Measurements from ENCODE around the gene ANK3. TPM values are rescaled to one million over a fixed set of nuclear protein-coding genes. Genes with fewer than 3 reads are reported as not detected.
A peak's percentile ranks its signal among the peaks of the same experiment; 100 is the strongest.

The ANK3 gene
- polyA plus RNA-seq (93.0 and 114 TPM in 2 replicates), polyA minus RNA-seq (813 and 1,112 TPM in 2 replicates)

DNA sequence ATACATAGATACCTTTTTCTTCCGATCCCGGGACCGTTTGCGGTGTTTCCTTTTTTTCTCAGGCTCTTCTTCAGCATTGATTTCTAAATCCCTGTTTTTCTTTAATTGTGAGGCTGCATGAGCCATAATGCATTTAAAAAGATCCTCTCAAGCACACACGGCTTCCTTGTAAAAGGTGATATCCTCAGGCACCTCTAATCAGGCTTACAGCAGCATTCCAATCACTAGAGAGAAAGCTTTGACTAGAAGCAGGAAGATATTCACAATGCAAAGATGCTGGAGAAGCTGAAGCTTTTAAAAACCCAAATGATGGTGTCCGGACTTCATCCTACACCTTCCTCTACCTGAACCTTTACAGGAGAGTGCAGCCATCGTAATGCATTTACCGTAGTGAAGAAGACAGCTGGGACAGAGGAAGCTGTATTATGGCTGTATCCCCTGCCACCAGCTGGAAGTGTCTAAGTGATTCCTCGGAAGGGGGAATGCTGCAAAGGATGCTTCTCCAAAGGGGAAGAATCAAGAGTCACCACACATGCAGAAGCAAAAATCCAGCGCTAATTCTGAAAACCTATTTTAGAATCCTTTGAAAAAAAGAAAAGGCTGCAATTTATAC is at the start of gene ANK3:
TSS of gene ANK3 (minus strand) at position 463 of the 613 bp plus-strand sequence. CDS start at position 126, 337 bp downstream.
- Histone ChIP-seq H3F3A (ENCODE audit: insufficient read depth, low read length, poor library complexity, severe bottlenecking) (peaks cover 8% of the 10 kb centered on the region), H3K4me2 (ENCODE audit: low read length) (peak within 1 kb of the TSS; percentile 76), H3K27me3 (ENCODE audit: insufficient read depth, low read depth, low read length) (no peaks in the 10 kb centered on the region), H3K36me3 (ENCODE audit: insufficient read depth, low read length) (no peaks in the 10 kb centered on the region), H2AFZ (ENCODE audit: low read depth, low read length) (no peak within 1 kb of the TSS), H3K79me2 (replicated peaks; ENCODE audit: insufficient read depth, low read length) (peaks cover 35% of the 10 kb centered on the region), H3K9me3 (ENCODE audit: low read length) (no peaks in the 10 kb centered on the region), H3K4me3 (ENCODE audit: low read length) (peak within 1 kb of the TSS; percentile 61), H4K20me1 (ENCODE audit: insufficient read depth) (no peaks in the 10 kb centered on the region), H3K9ac (ENCODE audit: low read length) (peak within 1 kb of the TSS; percentile 47), H3K9me2 (ENCODE audit: insufficient read depth, low read length) (no peaks in the 10 kb centered on the region), H3K27ac (ENCODE audit: low read length) (peak within 1 kb of the TSS; percentile 83)
- TF ChIP-seq RAD21 (conservative IDR thresholded peaks at IDR 0.05) = no peak
- no peak for TF ChIP-seq EP300 (conservative IDR thresholded peaks at IDR 0.05; ENCODE audit: poor library complexity, severe bottlenecking)
- TF ChIP-seq, protein P1, sequence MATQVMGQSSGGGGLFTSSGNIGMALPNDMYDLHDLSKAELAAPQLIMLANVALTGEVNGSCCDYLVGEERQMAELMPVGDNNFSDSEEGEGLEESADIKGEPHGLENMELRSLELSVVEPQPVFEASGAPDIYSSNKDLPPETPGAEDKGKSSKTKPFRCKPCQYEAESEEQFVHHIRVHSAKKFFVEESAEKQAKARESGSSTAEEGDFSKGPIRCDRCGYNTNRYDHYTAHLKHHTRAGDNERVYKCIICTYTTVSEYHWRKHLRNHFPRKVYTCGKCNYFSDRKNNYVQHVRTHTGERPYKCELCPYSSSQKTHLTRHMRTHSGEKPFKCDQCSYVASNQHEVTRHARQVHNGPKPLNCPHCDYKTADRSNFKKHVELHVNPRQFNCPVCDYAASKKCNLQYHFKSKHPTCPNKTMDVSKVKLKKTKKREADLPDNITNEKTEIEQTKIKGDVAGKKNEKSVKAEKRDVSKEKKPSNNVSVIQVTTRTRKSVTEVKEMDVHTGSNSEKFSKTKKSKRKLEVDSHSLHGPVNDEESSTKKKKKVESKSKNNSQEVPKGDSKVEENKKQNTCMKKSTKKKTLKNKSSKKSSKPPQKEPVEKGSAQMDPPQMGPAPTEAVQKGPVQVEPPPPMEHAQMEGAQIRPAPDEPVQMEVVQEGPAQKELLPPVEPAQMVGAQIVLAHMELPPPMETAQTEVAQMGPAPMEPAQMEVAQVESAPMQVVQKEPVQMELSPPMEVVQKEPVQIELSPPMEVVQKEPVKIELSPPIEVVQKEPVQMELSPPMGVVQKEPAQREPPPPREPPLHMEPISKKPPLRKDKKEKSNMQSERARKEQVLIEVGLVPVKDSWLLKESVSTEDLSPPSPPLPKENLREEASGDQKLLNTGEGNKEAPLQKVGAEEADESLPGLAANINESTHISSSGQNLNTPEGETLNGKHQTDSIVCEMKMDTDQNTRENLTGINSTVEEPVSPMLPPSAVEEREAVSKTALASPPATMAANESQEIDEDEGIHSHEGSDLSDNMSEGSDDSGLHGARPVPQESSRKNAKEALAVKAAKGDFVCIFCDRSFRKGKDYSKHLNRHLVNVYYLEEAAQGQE (IDR thresholded peaks at IDR 0.05; ENCODE audit: borderline replicate concordance) = peak; percentile 90

DNA sequence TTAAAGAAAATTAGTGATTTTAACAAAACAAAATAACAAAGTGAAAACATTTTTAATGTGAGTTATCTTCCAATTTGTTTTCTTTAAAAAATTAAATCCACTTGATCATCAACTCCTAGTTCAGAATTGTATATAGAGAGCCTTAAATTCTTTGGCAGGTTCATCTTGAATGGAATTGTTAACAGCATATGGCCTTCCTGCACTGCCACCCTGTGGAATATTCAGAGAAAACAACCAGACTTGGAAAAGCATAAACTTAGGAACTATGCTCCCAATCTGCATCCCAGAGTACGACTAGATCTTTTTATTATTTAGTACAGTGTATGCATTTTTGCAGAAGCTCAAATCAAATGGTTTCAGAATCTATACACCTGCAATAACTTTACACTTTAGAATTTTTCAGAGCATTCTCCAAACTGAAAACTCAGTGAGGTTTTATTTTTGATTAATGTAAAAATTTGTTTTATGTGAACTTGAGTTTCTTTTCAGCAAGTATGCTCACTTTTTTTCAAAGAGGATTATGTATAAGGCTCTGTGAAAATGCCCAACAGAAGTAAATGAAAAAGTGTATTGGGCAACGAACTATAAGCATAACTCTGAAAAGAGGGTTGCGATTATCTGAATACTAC is 44.9 kb upstream of the ANK3 start:
- H2AFZ ChIP-seq (ENCODE audit: low read depth, low read length) = no peak overlapping the region
- H3K9me2 ChIP-seq (ENCODE audit: insufficient read depth, low read length) = no peaks in the 10 kb centered on the region
- no peak overlapping the region for H3K4me2 ChIP-seq (ENCODE audit: low read length)
- H3K79me2 ChIP-seq (replicated peaks; ENCODE audit: insufficient read depth, low read length) = peaks cover 3% of the 10 kb centered on the region
- no peaks in the 10 kb centered on the region for H3K9me3 ChIP-seq (ENCODE audit: low read length)
- no peaks in the 10 kb centered on the region for H4K20me1 ChIP-seq (ENCODE audit: insufficient read depth)
- H3K36me3 ChIP-seq (ENCODE audit: insufficient read depth, low read length) = peaks cover 8% of the 10 kb centered on the region
- no peak overlapping the region for H3K27ac ChIP-seq (ENCODE audit: low read length)
- no peak overlapping the region for H3K9ac ChIP-seq (ENCODE audit: low read length)
- H3F3A ChIP-seq (ENCODE audit: insufficient read depth, low read length, poor library complexity, severe bottlenecking) = no peaks in the 10 kb centered on the region
- H3K4me3 ChIP-seq (ENCODE audit: low read length) = no peak overlapping the region
- no peaks in the 10 kb centered on the region for H3K27me3 ChIP-seq (ENCODE audit: insufficient read depth, low read depth, low read length)
- no peak for TF ChIP-seq EP300 (conservative IDR thresholded peaks at IDR 0.05; ENCODE audit: poor library complexity, severe bottlenecking)
- TF ChIP-seq, protein P2, sequence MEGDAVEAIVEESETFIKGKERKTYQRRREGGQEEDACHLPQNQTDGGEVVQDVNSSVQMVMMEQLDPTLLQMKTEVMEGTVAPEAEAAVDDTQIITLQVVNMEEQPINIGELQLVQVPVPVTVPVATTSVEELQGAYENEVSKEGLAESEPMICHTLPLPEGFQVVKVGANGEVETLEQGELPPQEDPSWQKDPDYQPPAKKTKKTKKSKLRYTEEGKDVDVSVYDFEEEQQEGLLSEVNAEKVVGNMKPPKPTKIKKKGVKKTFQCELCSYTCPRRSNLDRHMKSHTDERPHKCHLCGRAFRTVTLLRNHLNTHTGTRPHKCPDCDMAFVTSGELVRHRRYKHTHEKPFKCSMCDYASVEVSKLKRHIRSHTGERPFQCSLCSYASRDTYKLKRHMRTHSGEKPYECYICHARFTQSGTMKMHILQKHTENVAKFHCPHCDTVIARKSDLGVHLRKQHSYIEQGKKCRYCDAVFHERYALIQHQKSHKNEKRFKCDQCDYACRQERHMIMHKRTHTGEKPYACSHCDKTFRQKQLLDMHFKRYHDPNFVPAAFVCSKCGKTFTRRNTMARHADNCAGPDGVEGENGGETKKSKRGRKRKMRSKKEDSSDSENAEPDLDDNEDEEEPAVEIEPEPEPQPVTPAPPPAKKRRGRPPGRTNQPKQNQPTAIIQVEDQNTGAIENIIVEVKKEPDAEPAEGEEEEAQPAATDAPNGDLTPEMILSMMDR (IDR thresholded peaks at IDR 0.05; ENCODE audit: poor library complexity, severe bottlenecking) = peak; percentile 81
- peak; percentile 90 for TF ChIP-seq RAD21 (conservative IDR thresholded peaks at IDR 0.05)
- no peak for TF ChIP-seq EZH2 (IDR thresholded peaks at IDR 0.05; ENCODE audit: borderline replicate concordance, insufficient read depth, low read length, poor library complexity, severe bottlenecking)
- TF ChIP-seq, protein P1 (IDR thresholded peaks at IDR 0.05; ENCODE audit: borderline replicate concordance) = no peak
- no peak for TF ChIP-seq MXI1 (conservative IDR thresholded peaks at IDR 0.05; ENCODE audit: poor library complexity, severe bottlenecking)
- no peak for TF ChIP-seq POLR2AphosphoS5 (IDR thresholded peaks at IDR 0.05)
- TF ChIP-seq TAF1 (IDR thresholded peaks at IDR 0.05; ENCODE audit: low read depth) = no peak
- TF ChIP-seq SMC3 (conservative IDR thresholded peaks at IDR 0.05; ENCODE audit: poor library complexity) = peak; percentile 88
